H1 (cell line): ENCODE measurements around the gene SLC37A1. TPM values are rescaled to one million over a fixed set of nuclear protein-coding genes. Genes with fewer than 3 reads are reported as not detected.

ENCODE experiments used
- CTCF ChIA-PET: fragments of 300-600 bp; sonication (Branson Sonifier 250); formaldehyde crosslinking; loops from one replicate; lab custom pipeline; 2021; ENCODE audit not compliant: partially characterized antibody; lab: Charles Lee
- POLR2A ChIA-PET: fragments of 300-600 bp; sonication (Branson Sonifier 250); formaldehyde crosslinking; loops from one replicate; lab custom pipeline; 2021; ENCODE audit warnings: inconsistent platforms; ENCODE audit not compliant: partially characterized antibody; lab: Charles Lee
- DNase-seq, 2 experiments: peaks; one replicate each; pipeline versions ENCODE4 v3.0.0 to v3.0.0-alpha.2; 2010 to 2022; ENCODE audit warnings: low spot score in 2 of 2, low read depth in 1 of 2, mixed read lengths in 1 of 2
- FAIRE-seq: peaks from 2 replicates; lab custom pipeline; 2011; peaks lifted over from hg19 to GRCh38; lab: Jason Lieb, UNC
- H2AFZ ChIP-seq: 2 replicates; pipeline ENCODE4 v1.8.1; 2012; ENCODE audit warnings: low read length, inconsistent platforms
- H2AK5ac ChIP-seq: 2 replicates; pipeline ENCODE4 v1.6.1; 2013; ENCODE audit warnings: low read depth, low read length
- H2BK120ac ChIP-seq: replicated peaks from 2 replicates; pipeline ENCODE3; 2013; ENCODE audit warnings: low read depth, low read length, inconsistent platforms
- H2BK12ac ChIP-seq: 2 replicates; pipeline ENCODE4 v1.6.1; 2013; ENCODE audit warnings: low read depth, low read length
- H2BK15ac ChIP-seq: 2 replicates; pipeline ENCODE4 v1.6.1; 2013; ENCODE audit warnings: low read length
- H2BK20ac ChIP-seq: 2 replicates; pipeline ENCODE4 v1.6.1; 2013; ENCODE audit warnings: low read length
- H2BK5ac ChIP-seq: 2 replicates; pipeline ENCODE4 v1.6.1; 2013; ENCODE audit warnings: low read depth, low read length
- H3K14ac ChIP-seq: 2 replicates; pipeline ENCODE4 v1.6.1; 2013; ENCODE audit warnings: inconsistent platforms; ENCODE audit not compliant: insufficient read length
- H3K18ac ChIP-seq: 2 replicates; pipeline ENCODE4 v1.6.1; 2013; ENCODE audit warnings: low read length; ENCODE audit errors: extremely low read depth
- H3K23ac ChIP-seq: 2 replicates; pipeline ENCODE4 v1.6.1; 2013; ENCODE audit warnings: inconsistent platforms; ENCODE audit not compliant: insufficient read length
- H3K23me2 ChIP-seq: 2 replicates; pipeline ENCODE4 v1.6.1; 2013; ENCODE audit warnings: low read depth, low read length
- H3K27ac ChIP-seq: 2 replicates; pipeline ENCODE4 v1.6.1; 2011; ENCODE audit warnings: low read depth, low read length, inconsistent platforms
- H3K27me3 ChIP-seq, 4 experiments: replicated peaks in 1 of 4; 1 replicate in 1 of 4; 2 replicates in 3 of 4; pipeline versions ENCODE4 v1.6.1 to v1.8.1; 2011 to 2013; ENCODE audit warnings: low read length in 3 of 4, mild to moderate bottlenecking in 3 of 4, inconsistent platforms in 2 of 4, mixed read lengths in 2 of 4, moderate library complexity in 1 of 4; ENCODE audit not compliant: control insufficient read depth in 3 of 4, insufficient read depth in 3 of 4; ENCODE audit errors: extremely low read depth in 1 of 4
- H3K36me3 ChIP-seq, 4 experiments: 2 replicates each; pipeline versions ENCODE4 v1.6.1 to v1.8.1; 2011 to 2013; ENCODE audit warnings: mild to moderate bottlenecking in 4 of 4, low read length in 3 of 4, moderate library complexity in 2 of 4, control low read depth in 1 of 4, inconsistent platforms in 1 of 4; ENCODE audit not compliant: insufficient read depth in 4 of 4, control insufficient read depth in 2 of 4
- H3K4ac ChIP-seq: replicated peaks from 2 replicates; pipeline ENCODE3; 2013; ENCODE audit warnings: low read length, low read depth, mixed read lengths, inconsistent platforms; ENCODE audit not compliant: insufficient read length
- H3K4me1 ChIP-seq, 4 experiments: replicated peaks in 1 of 4; 1 replicate in 1 of 4; 2 replicates in 3 of 4; pipeline versions ENCODE4 v1.6.1 to v1.8.1; 2011 to 2013; ENCODE audit warnings: low read length in 3 of 4, inconsistent platforms in 2 of 4, mixed read lengths in 1 of 4; ENCODE audit not compliant: insufficient read depth in 4 of 4, control insufficient read depth in 3 of 4
- H3K4me2 ChIP-seq, 2 experiments: 2 replicates each; pipeline versions ENCODE4 v1.6.1 to v1.8.1; 2011 to 2013; ENCODE audit warnings: low read depth in 2 of 2, low read length in 2 of 2, control low read depth in 1 of 2, inconsistent platforms in 1 of 2, mild to moderate bottlenecking in 1 of 2; ENCODE audit not compliant: insufficient read depth in 1 of 2
- H3K4me3 ChIP-seq, 4 experiments: fragments of 200-600, 300-600 bp in 1 of 4; sonication (generic), shearing (Covaris generic), sonication (Bioruptor Twin) in 1 of 4; 2 replicates each; pipeline versions ENCODE4 v1.5.1 to v1.8.1; 2011 to 2016; ENCODE audit warnings: low read length in 4 of 4, low read depth in 3 of 4, control low read depth in 2 of 4, inconsistent platforms in 2 of 4, mild to moderate bottlenecking in 2 of 4, mixed read lengths in 1 of 4, moderate library complexity in 1 of 4; ENCODE audit not compliant: insufficient read depth in 2 of 4; ENCODE audit errors: extremely low read depth in 1 of 4
- H3K56ac ChIP-seq: replicated peaks from 2 replicates; pipeline ENCODE3; 2013; ENCODE audit warnings: low read depth, mild to moderate bottlenecking, mixed read lengths, low read length, inconsistent platforms; ENCODE audit not compliant: insufficient read length
- H3K79me1 ChIP-seq: 2 replicates; pipeline ENCODE4 v1.6.1; 2013; ENCODE audit warnings: low read depth, low read length, control low read depth
- H3K79me2 ChIP-seq, 2 experiments: 2 replicates each; pipeline versions ENCODE4 v1.6.1 to v1.8.1; 2012 to 2013; ENCODE audit warnings: low read length in 2 of 2, mild to moderate bottlenecking in 2 of 2, inconsistent platforms in 1 of 2; ENCODE audit not compliant: insufficient read depth in 2 of 2, control insufficient read depth in 1 of 2
- H3K9ac ChIP-seq, 4 experiments: replicated peaks in 1 of 4; 1 replicate in 1 of 4; 2 replicates in 3 of 4; pipeline versions ENCODE4 v1.6.1 to v1.8.1; 2011 to 2013; ENCODE audit warnings: low read depth in 3 of 4, low read length in 3 of 4, control low read depth in 2 of 4, mild to moderate bottlenecking in 2 of 4, moderate library complexity in 2 of 4, inconsistent platforms in 1 of 4; ENCODE audit errors: extremely low read depth in 1 of 4
- H3K9me3 ChIP-seq, 2 experiments: 2 replicates each; pipeline versions ENCODE4 v1.6.1 to v1.8.1; 2012 to 2013; ENCODE audit warnings: mild to moderate bottlenecking in 2 of 2, moderate library complexity in 2 of 2, control low read depth in 1 of 2, inconsistent platforms in 1 of 2, low read depth in 1 of 2, low read length in 1 of 2, mixed read lengths in 1 of 2; ENCODE audit not compliant: insufficient read depth in 2 of 2
- H4K20me1 ChIP-seq, 2 experiments: replicated peaks in 1 of 2; 2 replicates each; pipeline versions ENCODE3 to v1.8.1; 2011 to 2013; ENCODE audit warnings: inconsistent platforms in 2 of 2, low read length in 2 of 2, mild to moderate bottlenecking in 1 of 2; ENCODE audit not compliant: insufficient read depth in 2 of 2, control insufficient read depth in 1 of 2
- H4K5ac ChIP-seq: 2 replicates; pipeline ENCODE4 v1.6.1; 2013; ENCODE audit warnings: low read length, low read depth, mixed read lengths, inconsistent platforms; ENCODE audit not compliant: insufficient read length
- H4K8ac ChIP-seq: 2 replicates; pipeline ENCODE4 v1.8.0; 2013; ENCODE audit warnings: mild to moderate bottlenecking, moderate library complexity, low read length, inconsistent platforms; ENCODE audit not compliant: insufficient read depth; ENCODE audit errors: extremely low read depth
- H4K91ac ChIP-seq: replicated peaks from 2 replicates; pipeline ENCODE3; 2013; ENCODE audit warnings: low read length, mixed read lengths, inconsistent platforms; ENCODE audit not compliant: insufficient read length
- JUN ChIP-seq: IDR thresholded peaks from 2 replicates; pipeline ENCODE4 v1.6.1; 2011; ENCODE audit warnings: low read depth, mild to moderate bottlenecking, improper control_type of control experiment, low read length
- POU5F1 ChIP-seq: IDR thresholded peaks from 2 replicates; pipeline ENCODE4 v1.6.1; 2011; ENCODE audit warnings: low read depth, mild to moderate bottlenecking, low read length, moderate library complexity
- RBBP5 ChIP-seq: IDR thresholded peaks from 2 replicates; pipeline ENCODE4 v1.7.1; 2012; ENCODE audit warnings: low read depth, mild to moderate bottlenecking, inconsistent platforms, low read length, moderate library complexity, borderline replicate concordance
- RNF2 ChIP-seq: fragments of 200-900, 300-1000 bp; sonication (generic); IDR thresholded peaks from 2 replicates; pipeline ENCODE4 v1.7.1; 2016; ENCODE audit warnings: borderline replicate concordance, low read depth, mild to moderate bottlenecking, antibody characterized with exemption, low read length; ENCODE audit not compliant: poor library complexity, severe bottlenecking; ENCODE audit errors: missing control alignments
- USF2 ChIP-seq: IDR thresholded peaks from 2 replicates; pipeline ENCODE4 v1.6.1; 2011; ENCODE audit warnings: low read length, improper control_type of control experiment
- WGBS, 2 experiments: shearing (Covaris generic) in 1 of 2; methylation state at CpG; one replicate each; pipeline versions ENCODE4 v1.1.6 to v1.1.7; 2013 to 2015; ENCODE audit warnings: low lambda C conversion rate in 2 of 2, mixed read lengths in 2 of 2, inconsistent platforms in 1 of 2, low coverage in 1 of 2, missing lambda C conversion rate in 1 of 2; ENCODE audit not compliant: insufficient replicate concordance in 2 of 2, insufficient coverage in 1 of 2, insufficient read length in 1 of 2; ENCODE audit errors: extremely low coverage in 1 of 2, missing lambda C conversion rate in 1 of 2; 5-methylcytosine and 5-hydroxymethylcytosine counted together
- polyA plus RNA-seq, 7 experiments: library from polyadenylated mRNA; depleted of rRNA in 3 of 7; stranded (reverse) in 5 of 7; unstranded in 2 of 7; fragments of >200 nt in 5 of 7; fragments of 200-250 nt in 2 of 7; gene quantifications; 1 replicate in 5 of 7; 2 replicates in 1 of 7; 4 replicates in 1 of 7; pipeline versions ENCODE4 v1.2.1 to v1.2.3, GENCODE V29; 2011 to 2013; ENCODE audit warnings: missing spikeins in 2 of 7, mixed read lengths in 2 of 7
- total RNA-seq: library from RNA; stranded (reverse); fragmentation: NEBNext Ultra II Directional; extraction: Animal tissue kit (Norgen Biotek cat#: 25700); gene quantifications from 2 replicates; pipeline ENCODE4 v1.2.1, GENCODE V29; 2021

The SLC37A1 gene
- total and polyA plus RNA-seq, 2 of the 8 experiments (the other 6 are each of a cell fraction or from before 2014, with no cell fraction given): 15.6 to 30.9 TPM

- H3K9me3 ChIP-seq: no peaks in the 10 kb centered on the region
Measured at GRCh38 chr21:42569732-42570301, 56.2 kb downstream of the SLC37A1 start.

More at GRCh38 chr21:42569732-42570301, 56.2 kb downstream of the SLC37A1 start:
- Histone ChIP-seq H3K23ac (no peak overlapping the region), H3K4me2 (no peak overlapping the region), H3K27me3 (no peaks in the 10 kb centered on the region), H2AFZ (no peak overlapping the region), H3K4me1 (no peaks in the 10 kb centered on the region), H2BK20ac (no peak overlapping the region), H2AK5ac (no peak overlapping the region), H3K56ac (no peak overlapping the region), H3K36me3 (peaks cover 0 to 10% (median 3%) of the 10 kb centered on the region in 4 experiments; a peak in 3 of 8 replicates), H3K18ac (no peak overlapping the region), H3K23me2 (no peaks in the 10 kb centered on the region), H2BK12ac (no peak overlapping the region), H3K4ac (no peak overlapping the region), H2BK15ac (no peak overlapping the region), H3K79me2 (no peaks in the 10 kb centered on the region), H3K4me3 (no peak overlapping the region), H3K27ac (no peak overlapping the region), H4K91ac (no peak overlapping the region), H3K79me1 (no peaks in the 10 kb centered on the region), H3K9ac (no peak overlapping the region), H3K14ac (no peak overlapping the region), H4K5ac (no peak overlapping the region), H2BK120ac (no peak overlapping the region), H2BK5ac (no peak overlapping the region), H4K20me1 (peaks cover 2% of the 10 kb centered on the region in 2 experiments), H4K8ac (no peak overlapping the region)
- CTCF ChIA-PET: interaction anchor here (0.8 to 1.2 kb wide), 4 partner anchors 22 to 172 kb away, joined by 3 to 5 read pairs (median 4); no protein-coding TSS in a partner anchor
- POLR2A ChIA-PET: interaction anchor here (1.0 kb wide), 1 partner anchor 8 kb away, joined by 4 read pairs; no protein-coding TSS in a partner anchor
- DNase-seq (no peak), FAIRE-seq (no peak)
- TF ChIP-seq RBBP5 (no peak), RNF2 (no peak), USF2 (no peak), POU5F1 (no peak), JUN (no peak)
- WGBS, 2 experiments: 90% methylated on average over 30 of the region's 31 CpGs; no CpG with 5 or more reads in 1 of the 2 experiments
